Measurements from ENCODE around the gene PCLAF.

- TF ChIP-seq ZNF773 (CRISPR knock-in tag; IDR thresholded peaks at IDR 0.05; ENCODE audit: borderline replicate concordance): no peak
- no peak for TF ChIP-seq ZSCAN5A (CRISPR knock-in tag; IDR thresholded peaks at IDR 0.05; ENCODE audit: borderline replicate concordance)
- no peak for TF ChIP-seq SUZ12 (IDR thresholded peaks at IDR 0.05; ENCODE audit: low read depth, low read length)
These were observed 39.3 kb downstream of the PCLAF start for GRCh38 chr15:64341961-64342360.

All from HepG2 (cell line).